ENCODE data around the gene PPDPF. TPM values are rescaled to one million over a fixed set of nuclear protein-coding genes. Genes with fewer than 3 reads are reported as not detected.

The PPDPF gene
- total and polyA plus RNA-seq, 2 of the 8 experiments (the other 6 are each of a cell fraction or from before 2014, with no cell fraction given), result 30.5 to 138 TPM

DNA sequence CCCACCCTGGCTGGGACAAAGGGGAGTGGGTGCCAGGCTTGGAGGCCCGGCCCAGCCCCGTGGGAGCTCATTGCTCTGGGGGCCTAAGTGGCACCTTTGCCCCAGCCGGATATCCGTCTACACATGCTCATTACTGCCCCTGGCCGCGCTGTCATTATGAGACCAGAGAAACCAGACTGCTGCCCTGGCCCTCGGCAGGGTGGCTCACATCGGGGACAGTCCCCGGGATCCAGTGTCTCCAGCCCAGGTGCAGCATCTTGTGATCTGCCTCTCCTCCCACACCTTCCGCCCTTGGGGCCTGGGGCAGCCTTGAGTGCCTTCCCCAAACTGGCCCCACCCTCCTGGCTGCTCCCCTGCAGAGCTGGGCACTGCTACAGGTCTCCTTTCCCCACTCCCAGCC is 22.1 kb downstream of the PPDPF start:
- CTCF ChIA-PET (ENCODE audit: partially characterized antibody), result interaction anchor here (0.7 to 1.4 kb wide), 10 partner anchors 9 to 169 kb away, joined by 3 to 4 read pairs (median 3); partner anchors contain the start of gene HELZ2
- Histone ChIP-seq H3K14ac (ENCODE audit: insufficient read length) (no peak overlapping the region), H4K91ac (replicated peaks; ENCODE audit: insufficient read length, low read length) (no peak overlapping the region), H3K4me1 (replicated peaks in 1 of 4; ENCODE audit: control insufficient read depth in 3 of 4, insufficient read depth in 4 of 4, low read length in 3 of 4) (peaks cover 0 to 9% (median 2%) of the 10 kb centered on the region in 4 experiments; a peak in 5 of 7 replicates), H3K4me2 (ENCODE audit: insufficient read depth in 1 of 2, low read depth in 2 of 2, low read length in 2 of 2) (no peak overlapping the region), H3K23me2 (ENCODE audit: low read depth, low read length) (no peaks in the 10 kb centered on the region), H2BK120ac (replicated peaks; ENCODE audit: low read depth, low read length) (no peak overlapping the region), H2AK5ac (ENCODE audit: low read depth, low read length) (no peak overlapping the region), H4K20me1 (replicated peaks in 1 of 2; ENCODE audit: control insufficient read depth in 1 of 2, insufficient read depth in 2 of 2, low read length in 2 of 2) (no peaks in the 10 kb centered on the region), H3K79me1 (ENCODE audit: low read depth, low read length) (no peaks in the 10 kb centered on the region), H3K27ac (ENCODE audit: low read depth, low read length) (no peak overlapping the region), H2BK15ac (ENCODE audit: low read length) (no peak overlapping the region), H4K8ac (ENCODE audit: extremely low read depth, insufficient read depth, low read length) (0 out of 2 replicates have a peak overlapping the region, but pooled peaks have one; percentile 18), H3K4ac (replicated peaks; ENCODE audit: insufficient read length, low read depth, low read length) (no peak overlapping the region), H3K9me3 (ENCODE audit: insufficient read depth in 2 of 2, low read depth in 1 of 2, low read length in 1 of 2) (no peaks in the 10 kb centered on the region), H2BK12ac (ENCODE audit: low read depth, low read length) (no peak overlapping the region; the same call in 1 of the 2 replicates), H2AFZ (ENCODE audit: low read length) (no peak overlapping the region), H2BK20ac (ENCODE audit: low read length) (no peak overlapping the region), H3K18ac (ENCODE audit: extremely low read depth, low read length) (no peak overlapping the region), H3K56ac (replicated peaks; ENCODE audit: insufficient read length, low read depth, low read length) (no peak overlapping the region), H4K5ac (ENCODE audit: insufficient read length, low read depth, low read length) (no peak overlapping the region), H3K9ac (replicated peaks in 1 of 4; ENCODE audit: extremely low read depth in 1 of 4, low read depth in 3 of 4, low read length in 3 of 4) (no peak overlapping the region), H3K36me3 (ENCODE audit: control insufficient read depth in 2 of 4, insufficient read depth in 4 of 4, low read length in 3 of 4) (no peaks in the 10 kb centered on the region), H3K27me3 (replicated peaks in 1 of 4; ENCODE audit: control insufficient read depth in 3 of 4, extremely low read depth in 1 of 4, insufficient read depth in 3 of 4, low read length in 3 of 4) (no peaks in the 10 kb centered on the region), H2BK5ac (ENCODE audit: low read depth, low read length) (no peak overlapping the region), H3K23ac (ENCODE audit: insufficient read length) (no peak overlapping the region), H3K79me2 (ENCODE audit: control insufficient read depth in 1 of 2, insufficient read depth in 2 of 2, low read length in 2 of 2) (no peaks in the 10 kb centered on the region), H3K4me3 (ENCODE audit: extremely low read depth in 1 of 4, insufficient read depth in 2 of 4, low read depth in 3 of 4, low read length in 4 of 4) (no peak overlapping the region)
- TF ChIP-seq ATF2 (IDR thresholded peaks at IDR 0.05; ENCODE audit: low read length) (no peak), ATF3 (IDR thresholded peaks at IDR 0.05; ENCODE audit: insufficient read depth, low read depth, low read length) (no peak)
- POLR2A ChIA-PET (ENCODE audit: partially characterized antibody), result interaction anchor here (1.2 to 2.3 kb wide), 2 partner anchors 8 to 10 kb away, joined by 3 to 7 read pairs; no protein-coding TSS in a partner anchor
- DNase-seq (ENCODE audit: low read depth in 1 of 2, low spot score in 2 of 2) (no peak), FAIRE-seq (no peak)
- WGBS, 2 experiments (ENCODE audit: extremely low coverage in 1 of 2, insufficient coverage in 1 of 2, insufficient read length in 1 of 2, insufficient replicate concordance in 2 of 2, low coverage in 1 of 2, low lambda C conversion rate in 2 of 2, missing lambda C conversion rate in 1 of 2), result 90% methylated on average over 8 of the region's 10 CpGs; no CpG with 5 or more reads in 1 of the 2 experiments

Data from H1 (cell line).